Urothelium cell line (cell line): Measurements from ENCODE around the gene CHD1L.
A peak's percentile ranks its signal among the peaks of the same experiment; 100 is the strongest.
"Not testable (repeated sequence)": the region's sequence is repeated elsewhere in the genome, so short reads cannot be mapped to it uniquely, and the experiment has no call there.

Experiments
- DNase-seq: peaks from one replicate; pipeline ENCODE4 v3.0.0; 2011; ENCODE audit warnings: low spot score, mixed read lengths
- FAIRE-seq: peaks from 2 replicates; lab custom pipeline; 2011; peaks lifted over from hg19 to GRCh38; lab: Jason Lieb, UNC

CHD1L gene

GRCh38 chr1:147242449-147243227 lies at the start of gene CHD1L:
CHD1L (plus strand) TSS chr1:147242684; CDS start chr1:147242704, 20 bp downstream.
- peak; percentile 93 for DNase-seq
- FAIRE-seq, result no peak

DNA sequence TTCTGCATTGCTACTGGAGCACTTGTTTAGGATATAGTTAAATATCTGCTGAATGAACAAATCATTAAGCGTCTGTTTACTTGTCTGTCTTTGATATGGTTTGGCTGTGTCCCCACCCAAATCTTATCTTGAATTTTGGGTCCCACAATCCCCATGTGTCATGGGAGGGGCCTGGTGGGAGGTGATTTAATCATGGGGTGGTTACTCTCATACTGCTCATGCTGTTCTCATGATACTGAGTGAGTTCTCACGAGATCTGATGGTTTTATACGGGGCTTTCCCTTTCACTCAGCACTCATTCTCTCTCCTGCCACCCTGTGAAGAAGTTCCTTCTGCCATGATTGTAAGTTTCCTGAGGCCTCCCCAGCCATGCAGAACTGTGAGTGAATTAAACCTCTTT lies 45.2 kb upstream of the CHD1L start:
- not testable (repeated sequence) for FAIRE-seq, DNase-seq

DNA sequence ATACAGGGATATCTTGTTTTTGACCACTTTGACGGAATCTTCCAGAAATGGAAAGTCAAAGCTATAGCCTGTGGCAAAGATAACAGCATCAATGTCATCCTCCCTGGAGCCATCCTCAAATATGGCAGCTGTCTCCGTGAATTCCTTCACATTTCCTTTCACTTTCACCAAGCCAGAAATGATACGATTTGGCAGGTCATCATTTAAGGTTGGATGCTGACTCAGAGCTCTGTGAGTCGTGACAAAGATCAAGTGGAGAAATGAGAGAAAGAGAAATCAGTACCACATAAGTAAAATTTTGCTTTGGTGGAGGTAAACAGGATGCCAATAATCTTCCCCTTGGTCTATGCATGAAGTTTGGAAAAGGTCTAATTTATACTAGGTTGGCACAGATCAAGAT lies 41.2 kb upstream of the CHD1L start:
- DNase-seq (no peak), FAIRE-seq (no peak)

- no peak for FAIRE-seq
- DNase-seq, result no peak
Observed at GRCh38 chr1:147201786-147202185, 40.7 kb upstream of the CHD1L start.

DNA sequence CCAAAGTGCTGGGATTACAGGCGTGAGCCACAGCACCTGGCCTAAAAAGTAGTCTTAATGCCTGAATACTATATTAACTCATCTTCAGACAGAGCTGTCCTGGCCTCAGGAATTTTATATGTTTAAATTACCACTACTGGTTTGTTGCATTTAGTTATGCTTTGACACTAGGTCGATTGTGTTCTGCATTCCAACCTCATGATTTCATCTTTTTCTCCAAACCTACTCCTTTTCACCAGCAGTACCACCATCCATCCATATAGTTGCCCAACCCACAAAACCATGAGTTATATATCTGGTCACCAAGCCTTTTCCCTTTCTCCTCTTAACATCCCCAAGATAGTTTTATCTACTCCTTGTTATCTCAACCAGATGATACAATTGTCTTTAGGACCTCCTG lies 39.9 kb upstream of the CHD1L start:
- FAIRE-seq (no peak), DNase-seq (peak; percentile 28)

DNA sequence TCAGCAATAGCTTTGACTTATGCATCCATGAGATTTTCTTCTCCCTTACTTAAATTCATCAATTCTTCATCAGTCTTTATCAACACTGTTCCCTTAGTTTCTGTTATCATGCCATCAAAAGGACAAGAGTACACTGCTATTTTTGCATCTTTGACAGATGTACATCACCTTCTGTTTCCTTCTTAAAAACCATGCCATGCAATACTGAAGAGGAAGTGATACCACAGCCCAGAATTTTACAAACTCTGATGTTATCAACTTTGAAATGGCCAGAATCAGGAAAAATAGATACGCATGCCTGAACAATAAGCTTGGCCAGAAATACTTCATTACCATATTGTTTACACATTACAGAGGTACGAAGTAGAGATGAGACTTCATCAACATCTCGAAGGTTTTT lies 38.4 kb upstream of the CHD1L start:
- FAIRE-seq, result no peak
- DNase-seq, result no peak

DNA sequence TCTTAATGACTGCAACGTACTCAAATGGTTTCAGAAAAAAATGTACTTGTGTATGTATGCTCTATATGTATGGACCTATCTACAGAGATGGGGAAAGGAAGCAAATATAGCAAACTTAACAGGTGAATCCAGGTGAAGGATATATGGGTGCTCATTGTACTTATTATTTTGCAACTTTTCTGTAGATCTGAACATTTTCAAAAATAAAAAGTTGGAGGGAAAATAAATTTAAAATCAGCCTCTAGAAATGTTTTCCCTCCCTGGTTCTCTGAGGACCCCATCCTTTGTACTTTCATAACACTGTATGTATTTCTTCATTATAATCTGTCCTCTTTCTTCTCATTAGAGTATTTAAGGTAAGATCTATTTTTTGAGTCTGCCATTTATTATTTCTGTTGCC lies 35.3 kb upstream of the CHD1L start:
- no peak for FAIRE-seq
- no peak for DNase-seq

- FAIRE-seq, result no peak
- no peak for DNase-seq
Observed at GRCh38 chr1:147208619-147209018, 33.9 kb upstream of the CHD1L start.

DNA sequence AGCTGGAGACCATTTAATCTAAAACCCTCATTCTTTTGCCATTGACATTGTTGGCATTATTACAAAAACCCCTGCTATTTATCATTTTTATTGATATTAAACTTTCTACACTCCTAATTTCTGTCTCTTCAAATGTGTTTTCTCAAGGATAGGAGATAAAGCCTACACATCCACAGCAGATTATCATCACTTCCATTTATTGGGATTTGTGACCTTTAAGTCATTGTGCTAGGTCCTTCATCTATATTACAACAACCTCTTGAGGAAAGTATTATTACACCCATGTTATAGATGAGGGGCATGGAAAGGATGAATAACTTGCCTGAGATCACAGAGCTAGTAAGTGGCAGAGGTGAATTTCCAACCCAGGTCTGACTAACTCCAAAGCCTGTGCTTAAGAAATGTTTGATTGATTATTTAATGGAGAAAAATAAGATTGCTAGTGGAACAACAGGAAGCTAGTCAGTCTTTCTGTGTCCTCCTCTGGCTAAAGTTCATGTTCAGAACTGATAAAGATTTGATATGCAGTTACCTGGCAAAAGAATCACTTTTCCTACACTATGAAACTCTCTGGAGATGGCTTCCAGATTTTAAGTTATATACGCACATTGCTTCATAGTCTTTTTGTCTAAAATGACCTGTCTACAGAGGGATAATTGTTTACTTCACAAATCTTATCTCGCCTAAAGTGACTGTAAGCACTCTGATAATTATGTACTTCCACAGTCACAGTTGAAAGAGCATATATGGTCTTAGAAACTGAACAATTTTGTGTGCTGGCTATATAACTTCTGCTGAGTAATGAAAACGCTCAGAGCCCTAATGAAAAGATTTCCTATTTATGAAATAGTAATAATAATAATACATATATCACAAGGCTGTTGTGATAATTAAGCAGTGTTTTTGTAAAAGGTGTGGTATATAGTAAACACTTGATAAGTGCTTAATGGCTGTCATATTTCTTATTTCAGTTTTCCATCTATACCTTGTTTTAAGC lies 32.4 kb upstream of the CHD1L start:
- no peak for FAIRE-seq

GRCh38 chr1:147210987-147211386 lies 31.5 kb upstream of the CHD1L start:
- FAIRE-seq, result no peak

More for the DNA sequence above, 32.4 kb upstream of the CHD1L start:
- no peak for DNase-seq

GRCh38 chr1:147211577-147211976 lies 30.9 kb upstream of the CHD1L start:
- FAIRE-seq, result no peak
- no peak for DNase-seq

More at GRCh38 chr1:147210987-147211386, 31.5 kb upstream of the CHD1L start:
- DNase-seq, result no peak

DNA sequence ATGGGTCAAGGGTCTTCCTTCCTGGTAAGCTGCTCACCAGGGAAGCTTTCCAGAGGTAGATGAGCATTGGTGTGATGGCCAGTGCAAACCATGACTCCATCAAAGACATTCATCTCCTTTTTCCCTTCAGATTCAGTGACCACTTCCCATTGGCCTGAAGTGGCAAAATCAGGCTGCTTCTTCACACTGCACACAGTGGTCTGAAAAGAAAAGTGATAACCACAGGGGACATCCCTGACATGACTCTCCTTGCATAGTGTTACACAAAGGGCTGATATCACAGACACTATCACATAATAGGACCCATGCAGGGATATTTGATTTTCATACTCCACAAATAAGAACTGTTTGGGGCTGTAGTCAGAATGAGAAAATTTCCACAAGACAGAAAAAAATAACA lies 29.2 kb upstream of the CHD1L start:
- DNase-seq, result no peak
- FAIRE-seq, result no peak

DNA sequence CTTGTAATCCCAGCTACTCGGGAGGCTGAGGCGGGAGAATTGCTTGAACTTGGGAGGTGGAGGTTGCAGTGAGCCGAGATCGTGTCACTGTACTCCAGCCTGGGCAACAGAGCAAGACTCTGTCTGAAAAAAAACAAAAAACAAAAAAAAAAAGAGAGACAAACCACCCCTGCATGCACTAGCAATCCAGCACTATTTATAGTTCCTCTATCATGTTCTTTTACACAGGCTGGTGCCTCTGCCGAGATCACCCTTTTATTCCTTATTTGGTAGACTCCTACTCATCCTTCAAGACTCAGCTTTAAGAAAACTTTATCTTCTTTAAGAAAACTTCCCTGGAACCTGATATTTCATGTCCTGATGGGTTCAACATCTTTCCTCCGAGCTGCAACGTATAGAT lies 28.2 kb upstream of the CHD1L start:
- FAIRE-seq (no peak), DNase-seq (no peak)

- no peak for DNase-seq
- no peak for FAIRE-seq
Observed at GRCh38 chr1:147214842-147215539, 27.5 kb upstream of the CHD1L start.

DNA sequence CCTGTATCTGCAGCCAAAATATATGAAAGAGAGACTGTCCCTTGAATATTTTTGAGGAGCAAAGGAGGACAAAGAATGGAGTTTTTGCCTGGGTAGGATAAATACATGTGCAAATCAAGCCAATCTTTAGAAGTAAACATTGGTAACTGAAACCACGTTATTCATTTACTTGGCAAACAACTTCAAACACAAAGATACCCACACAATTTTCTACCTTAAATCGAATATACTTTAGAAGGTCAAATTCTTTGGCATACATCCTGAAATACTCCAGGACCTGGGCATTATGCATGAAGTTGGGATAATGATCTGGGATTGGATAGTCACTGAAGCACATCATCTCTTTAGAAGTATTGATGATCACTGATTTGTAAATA lies 27.0 kb upstream of the CHD1L start:
- DNase-seq, result no peak
- no peak for FAIRE-seq

DNA sequence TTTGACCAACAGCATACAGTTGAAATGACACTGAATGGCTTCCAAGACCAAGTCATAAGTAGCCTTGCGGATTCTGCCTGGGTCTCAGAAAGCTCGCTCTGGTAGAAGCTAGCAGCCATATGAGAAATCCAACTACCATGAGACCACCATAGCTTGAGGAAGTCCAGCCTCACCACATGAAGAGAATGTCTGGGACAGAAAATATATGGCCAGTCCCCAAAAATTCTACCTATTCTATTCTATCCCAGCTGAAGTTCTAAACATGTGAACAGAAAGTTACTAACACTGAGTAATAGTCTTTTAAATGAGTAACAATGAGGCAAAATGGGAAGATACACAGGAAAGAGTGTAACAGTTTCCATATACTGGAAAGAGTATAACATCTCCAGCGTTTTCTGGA lies 26.4 kb upstream of the CHD1L start:
- FAIRE-seq (no peak), DNase-seq (no peak)

- FAIRE-seq (no peak), DNase-seq (no peak)
Observed at GRCh38 chr1:147217141-147217540, 25.3 kb upstream of the CHD1L start.

GRCh38 chr1:147218606-147219005 lies 23.9 kb upstream of the CHD1L start:
- FAIRE-seq, result no peak
- no peak for DNase-seq

DNA sequence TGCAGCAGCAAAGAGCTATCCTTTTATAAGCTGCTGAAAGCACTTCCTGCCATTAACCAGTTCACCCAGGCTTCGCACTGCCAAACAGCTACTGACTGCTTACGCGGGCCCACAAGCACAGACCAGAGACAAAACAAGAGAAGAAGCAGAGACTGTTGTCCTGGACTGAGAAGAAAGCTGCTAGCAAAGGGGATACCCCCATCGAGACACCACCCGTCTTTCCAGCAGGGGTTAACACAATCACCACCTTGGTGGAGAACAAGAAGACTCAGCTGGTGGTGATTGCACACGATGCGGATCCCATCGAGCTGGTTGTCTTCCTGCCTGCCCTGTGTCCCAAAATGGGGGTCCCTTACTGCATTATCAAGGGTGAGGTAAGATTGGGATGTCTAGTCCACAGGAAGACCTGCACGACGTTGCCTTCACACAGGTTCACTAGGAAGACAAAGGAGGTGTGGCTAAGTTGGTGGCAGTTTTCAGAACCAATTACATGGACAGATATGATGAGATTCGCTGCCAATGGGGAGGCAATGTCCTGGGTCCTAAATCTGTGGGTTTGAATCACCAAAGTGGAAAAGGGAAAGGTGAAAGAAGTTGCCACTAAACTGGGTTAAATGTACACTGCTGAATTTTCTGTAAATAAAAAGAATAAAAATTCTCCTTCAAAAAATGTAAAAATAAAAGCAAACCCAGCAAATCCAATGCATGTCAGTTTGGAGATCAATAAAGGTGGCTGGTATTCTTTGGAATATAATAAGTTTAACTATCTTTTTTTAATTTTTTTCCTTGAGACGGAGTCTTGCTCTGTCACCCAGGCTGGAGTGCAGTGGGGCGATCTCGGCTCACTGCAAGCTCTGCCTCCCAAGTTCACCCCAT lies 18.5 kb upstream of the CHD1L start:
- DNase-seq, result no peak

DNA sequence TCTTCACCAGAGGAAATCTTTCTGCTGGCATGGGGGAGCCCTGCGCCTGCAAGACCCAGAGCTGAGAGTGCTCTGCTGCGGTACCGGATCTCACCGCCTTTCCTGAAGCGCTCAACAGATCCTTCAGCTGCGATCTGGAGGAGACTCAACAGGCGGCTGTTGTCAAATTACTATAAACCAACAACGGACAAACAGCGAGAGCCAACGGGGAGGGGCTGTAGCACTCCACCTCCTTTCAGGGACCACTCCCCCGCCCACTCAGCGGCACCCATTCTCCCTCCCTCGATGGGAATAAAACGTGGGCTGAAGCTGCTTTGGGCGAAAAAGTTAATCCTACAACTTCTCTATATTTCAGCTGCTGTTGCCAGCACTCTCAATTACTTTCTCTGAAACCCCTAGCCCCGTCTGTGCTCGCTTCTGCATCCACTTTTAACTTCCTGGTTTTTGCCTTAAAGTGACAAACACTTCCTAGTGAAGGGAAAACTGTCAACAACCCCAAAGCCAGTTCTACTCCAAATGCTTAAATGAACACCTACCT lies 17.2 kb upstream of the CHD1L start, which contains the start of gene FMO5:
Gene FMO5, minus strand, starts transcription at position 147 of the 538 bp plus-strand sequence. CDS start 310 bp downstream, outside the sequence.
- FAIRE-seq, result no peak

More for the DNA sequence above, 18.5 kb upstream of the CHD1L start:
- no peak for FAIRE-seq

More for the DNA sequence above, 17.2 kb upstream of the CHD1L start, which contains the start of gene FMO5:
- DNase-seq, result peak; percentile 74
